GM23248 (cell line): ENCODE results near the gene ADAM15.

Experiments used
- EZH2 ChIP-seq: fragments of 200-600 bp; sonication (generic); IDR thresholded peaks from 2 replicates; pipeline ENCODE4 v1.6.1; 2018; ENCODE audit warnings: antibody characterized with exemption, mild to moderate bottlenecking; ENCODE audit not compliant: insufficient read depth, poor library complexity, severe bottlenecking
- EZH2phosphoT487 ChIP-seq: fragments of 200-600 bp; sonication (generic); IDR thresholded peaks from 2 replicates; pipeline ENCODE4 v1.6.1; 2018; ENCODE audit warnings: antibody characterized with exemption, moderate library complexity, mild to moderate bottlenecking, low read depth; ENCODE audit not compliant: insufficient read depth

DNA sequence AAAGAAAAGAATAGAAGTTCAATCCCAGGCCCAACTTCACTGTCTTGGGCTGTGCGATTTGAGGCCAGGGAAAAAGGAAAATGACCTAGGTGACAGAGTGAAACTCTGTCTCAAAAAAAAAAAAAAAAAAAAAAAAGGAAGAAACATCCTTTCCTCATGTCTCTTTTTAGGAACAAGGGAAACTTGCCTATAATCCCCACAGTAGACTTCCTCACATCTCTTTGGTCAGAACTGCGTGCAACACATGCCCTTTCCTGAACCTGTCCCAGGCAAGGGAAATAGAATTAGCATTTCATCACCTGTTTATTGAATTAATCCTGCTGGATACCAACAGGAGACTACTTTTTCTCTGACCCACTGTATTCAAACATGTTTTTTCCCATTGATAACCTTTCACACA is 15.2 kb upstream of the ADAM15 start:
- TF ChIP-seq EZH2: no peak
- no peak for TF ChIP-seq EZH2phosphoT487
